H9 (cell line): ENCODE results near the gene TOR1AIP1. TPM values are rescaled to one million over a fixed set of nuclear protein-coding genes. Genes with fewer than 3 reads are reported as not detected.
"Not testable (repeated sequence)": the region's sequence is repeated elsewhere in the genome, so short reads cannot be mapped to it uniquely, and the experiment has no call there.

Source experiments
- DNase-seq: peaks from one replicate; pipeline ENCODE4 v3.0.0-alpha.2; 2017
- H2AFZ ChIP-seq: one replicate; pipeline ENCODE4 v1.6.1; 2013; ENCODE audit warnings: mild to moderate bottlenecking, low read length, control low read depth, moderate library complexity
- H2AK5ac ChIP-seq: 2 replicates; pipeline ENCODE4 v1.6.1; 2013; ENCODE audit warnings: low read length, control low read depth, mixed read lengths; ENCODE audit not compliant: insufficient read length
- H2BK120ac ChIP-seq: one replicate; pipeline ENCODE4 v1.6.1; 2013; ENCODE audit warnings: low read depth, mild to moderate bottlenecking, low read length, control low read depth, inconsistent platforms; ENCODE audit not compliant: poor library complexity, severe bottlenecking
- H2BK12ac ChIP-seq: 2 replicates; pipeline ENCODE4 v1.6.1; 2013; ENCODE audit warnings: low read length, control low read depth, mixed read lengths, low read depth; ENCODE audit not compliant: insufficient read length
- H2BK15ac ChIP-seq: 2 replicates; pipeline ENCODE4 v1.6.1; 2013; ENCODE audit warnings: low read depth, low read length, control low read depth
- H2BK20ac ChIP-seq: one replicate; pipeline ENCODE4 v1.6.1; 2013; ENCODE audit warnings: low read depth, mild to moderate bottlenecking, low read length, control low read depth, inconsistent platforms; ENCODE audit not compliant: poor library complexity, severe bottlenecking
- H2BK5ac ChIP-seq: 2 replicates; pipeline ENCODE4 v1.6.1; 2013; ENCODE audit warnings: low read length, control low read depth, mixed read lengths; ENCODE audit not compliant: insufficient read length
- H3K14ac ChIP-seq: 2 replicates; pipeline ENCODE4 v1.6.1; 2013; ENCODE audit warnings: low read length, control low read depth; ENCODE audit not compliant: insufficient read depth
- H3K18ac ChIP-seq: 2 replicates; pipeline ENCODE4 v1.6.1; 2013; ENCODE audit warnings: low read depth, mild to moderate bottlenecking, mixed read lengths, low read length, control low read depth; ENCODE audit not compliant: insufficient read length
- H3K23ac ChIP-seq: 2 replicates; pipeline ENCODE4 v1.6.1; 2013; ENCODE audit warnings: low read length, control low read depth, mixed read lengths, low read depth; ENCODE audit not compliant: insufficient read length
- H3K23me2 ChIP-seq: 2 replicates; pipeline ENCODE4 v1.6.1; 2013; ENCODE audit warnings: low read depth, mild to moderate bottlenecking, mixed read lengths, low read length, control low read depth; ENCODE audit not compliant: insufficient read length, poor library complexity, severe bottlenecking
- H3K27ac ChIP-seq: 2 replicates; pipeline ENCODE4 v1.5.1; 2013; ENCODE audit warnings: low read length, control low read depth, mixed read lengths, low read depth; ENCODE audit not compliant: insufficient read length
- H3K27me3 ChIP-seq: 2 replicates; pipeline ENCODE4 v1.6.1; 2013; ENCODE audit warnings: low read length, control low read depth, inconsistent platforms; ENCODE audit not compliant: insufficient read depth
- H3K4ac ChIP-seq: 2 replicates; pipeline ENCODE4 v1.6.1; 2013; ENCODE audit warnings: low read depth, mild to moderate bottlenecking, control low read depth, inconsistent platforms, low read length, moderate library complexity
- H3K4me1 ChIP-seq: 2 replicates; pipeline ENCODE4 v1.6.1; 2013; ENCODE audit warnings: low read length, control low read depth, inconsistent platforms; ENCODE audit not compliant: insufficient read depth
- H3K4me2 ChIP-seq: 2 replicates; pipeline ENCODE4 v1.6.1; 2013; ENCODE audit warnings: low read length, control low read depth, mixed read lengths; ENCODE audit not compliant: insufficient read length, insufficient read depth
- H3K56ac ChIP-seq: 2 replicates; pipeline ENCODE4 v1.6.1; 2013; ENCODE audit warnings: low read depth, mild to moderate bottlenecking, mixed read lengths, low read length, control low read depth; ENCODE audit not compliant: insufficient read length
- H3K79me1 ChIP-seq: 2 replicates; pipeline ENCODE4 v1.6.1; 2013; ENCODE audit warnings: low read depth, mild to moderate bottlenecking, moderate library complexity, low read length, control low read depth, inconsistent platforms; ENCODE audit not compliant: insufficient read depth, poor library complexity, severe bottlenecking
- H3K79me2 ChIP-seq: 2 replicates; pipeline ENCODE4 v1.6.1; 2013; ENCODE audit warnings: low read length, control low read depth, inconsistent platforms; ENCODE audit not compliant: insufficient read depth
- H3K9ac ChIP-seq: 2 replicates; pipeline ENCODE4 v1.6.1; 2013; ENCODE audit warnings: low read length, control low read depth, mixed read lengths; ENCODE audit not compliant: insufficient read length; ENCODE audit errors: extremely low read depth
- H3K9me3 ChIP-seq: one replicate; pipeline ENCODE4 v1.6.1; 2013; ENCODE audit warnings: low read depth, low read length, inconsistent platforms; ENCODE audit not compliant: control insufficient read depth
- H3T11ph ChIP-seq: one replicate; pipeline ENCODE4 v1.6.1; 2013; ENCODE audit warnings: mild to moderate bottlenecking, low read length, control low read depth, inconsistent platforms
- H4K20me1 ChIP-seq: one replicate; pipeline ENCODE4 v1.6.1; 2013; ENCODE audit not compliant: control insufficient read depth, insufficient read length, insufficient read depth
- H4K5ac ChIP-seq: 2 replicates; pipeline ENCODE4 v1.6.1; 2013; ENCODE audit warnings: low read depth, mild to moderate bottlenecking, mixed read lengths, low read length, control low read depth; ENCODE audit not compliant: insufficient read length
- H4K8ac ChIP-seq: replicated peaks from 2 replicates; pipeline ENCODE4 v1.6.1; 2013; ENCODE audit warnings: low read length, control low read depth, mixed read lengths, low read depth; ENCODE audit not compliant: insufficient read length
- H4K91ac ChIP-seq: 2 replicates; pipeline ENCODE4 v1.6.1; 2013; ENCODE audit warnings: low read depth, mild to moderate bottlenecking, moderate library complexity, mixed read lengths, low read length, control low read depth; ENCODE audit not compliant: insufficient read length
- H3K27ac Mint-ChIP-seq, 3 experiments: 2 replicates in 2 of 3; 3 replicates in 1 of 3; pipeline ENCODE4 v1.8.0; 2020 to 2021; ENCODE audit warnings: mixed read lengths in 3 of 3, mild to moderate bottlenecking in 1 of 3, moderate library complexity in 1 of 3
- H3K27me3 Mint-ChIP-seq: 2 replicates; pipeline ENCODE4 v1.8.0; 2021; ENCODE audit warnings: low read depth, mild to moderate bottlenecking, moderate library complexity, mixed read lengths
- H3K36me3 Mint-ChIP-seq, 3 experiments: 2 replicates in 2 of 3; 3 replicates in 1 of 3; pipeline ENCODE4 v1.8.0; 2020 to 2021; ENCODE audit warnings: low read depth in 3 of 3, mixed read lengths in 3 of 3; ENCODE audit not compliant: insufficient read depth in 1 of 3
- H3K4me1 Mint-ChIP-seq, 2 experiments: 2 replicates each; pipeline ENCODE4 v1.8.0; 2020; ENCODE audit warnings: mixed read lengths in 2 of 2
- H3K4me3 Mint-ChIP-seq, 2 experiments: 2 replicates in 1 of 2; 3 replicates in 1 of 2; pipeline ENCODE4 v1.8.0; 2020 to 2021; ENCODE audit warnings: mild to moderate bottlenecking in 2 of 2, mixed read lengths in 2 of 2, moderate library complexity in 1 of 2
- H3K9me3 Mint-ChIP-seq, 2 experiments: 2 replicates in 1 of 2; 3 replicates in 1 of 2; pipeline ENCODE4 v1.8.0; 2020; ENCODE audit warnings: mild to moderate bottlenecking in 2 of 2, mixed read lengths in 2 of 2, moderate library complexity in 1 of 2
- CTCF ChIP-seq: fragments of 200-600 bp; sonication (generic); conservative IDR thresholded peaks from 3 replicates; pipeline ENCODE4 v1.8.0; 2021; ENCODE audit warnings: antibody characterized with exemption, mild to moderate bottlenecking
- WGBS: extraction: QIAGEN DNeasy Blood & Tissue Kit; methylation state at CpG from one replicate; pipeline ENCODE4 v1.1.7; 2013; ENCODE audit warnings: missing lambda C conversion rate, low lambda C conversion rate, mixed read lengths; ENCODE audit not compliant: insufficient read length; ENCODE audit errors: extremely low coverage; 5-methylcytosine and 5-hydroxymethylcytosine counted together
- total RNA-seq: library from RNA; stranded (reverse); gene quantifications from 2 replicates; pipeline ENCODE4 v1.2.1, GENCODE V29; 2021

Gene TOR1AIP1
- total RNA-seq, 1 experiment from 2014 or later, result 25.5 TPM

GRCh38 chr1:179853102-179853501 is 29.0 kb upstream of the TOR1AIP1 start:
- Histone ChIP-seq H3T11ph (no peak overlapping the region), H3K4ac (no peak overlapping the region), H2AK5ac (no peak overlapping the region), H3K4me2 (no peak overlapping the region), H2BK12ac (no peak overlapping the region), H2BK120ac (no peak overlapping the region), H2BK5ac (no peak overlapping the region), H3K27ac (no peak overlapping the region), H4K5ac (no peak overlapping the region), H3K56ac (no peak overlapping the region), H4K91ac (no peak overlapping the region), H4K8ac (no peak overlapping the region), H3K9me3 (no peaks in the 10 kb centered on the region), H3K23me2 (no peaks in the 10 kb centered on the region), H2AFZ (no peak overlapping the region), H3K9ac (no peak overlapping the region), H3K14ac (no peak overlapping the region), H3K79me1 (no peaks in the 10 kb centered on the region), H3K4me1 (no peaks in the 10 kb centered on the region), H2BK20ac (no peak overlapping the region), H3K23ac (no peak overlapping the region), H4K20me1 (no peaks in the 10 kb centered on the region), H3K18ac (no peak overlapping the region), H3K79me2 (no peaks in the 10 kb centered on the region), H3K27me3 (no peaks in the 10 kb centered on the region), H2BK15ac (no peak overlapping the region)
- no CpG with 5 or more reads among the region's 1 CpG for WGBS
- H3K4me3 Mint-ChIP-seq, result no peak overlapping the region
- no peak for DNase-seq
- H3K9me3 Mint-ChIP-seq, result no peaks in the 10 kb centered on the region
- no peaks in the 10 kb centered on the region for H3K4me1 Mint-ChIP-seq
- H3K27me3 Mint-ChIP-seq, result no peaks in the 10 kb centered on the region
- no peak for TF ChIP-seq CTCF
- no peak overlapping the region for H3K27ac Mint-ChIP-seq
- peaks cover 15 to 34% (median 29%) of the 10 kb centered on the region in 3 experiments; a peak in 5 of 7 replicates for H3K36me3 Mint-ChIP-seq

DNA sequence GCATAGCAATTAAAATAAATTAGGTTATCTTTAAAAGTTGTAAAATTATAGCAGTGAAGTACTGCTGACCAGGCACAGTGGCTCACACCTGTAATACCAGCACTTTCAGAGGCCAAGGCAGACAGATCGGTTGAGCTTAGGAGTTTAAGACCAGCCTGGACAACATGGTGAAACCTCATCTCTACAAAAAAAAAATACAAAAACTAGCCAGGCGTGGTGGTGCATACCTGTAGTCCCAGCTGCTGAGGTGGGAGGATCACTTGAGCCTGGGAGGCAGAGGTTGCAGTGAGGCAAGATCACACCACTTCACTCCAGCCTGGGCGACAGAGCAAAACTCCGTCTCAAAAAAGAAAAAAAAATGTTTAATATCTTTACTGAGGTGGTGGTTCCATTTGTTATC is 26.3 kb upstream of the TOR1AIP1 start:
- H3K4ac ChIP-seq, H3K79me2 ChIP-seq, H2BK120ac ChIP-seq, H3K14ac ChIP-seq, H2AK5ac ChIP-seq, H4K8ac ChIP-seq, H2AFZ ChIP-seq, H2BK15ac ChIP-seq, H3K4me2 ChIP-seq, H4K91ac ChIP-seq, DNase-seq, H4K20me1 ChIP-seq, H3K4me1 Mint-ChIP-seq, H2BK20ac ChIP-seq, H2BK5ac ChIP-seq, H3K18ac ChIP-seq, H3K27ac Mint-ChIP-seq, H3K4me1 ChIP-seq, H3K79me1 ChIP-seq, H3T11ph ChIP-seq, H3K27me3 ChIP-seq, H3K9ac ChIP-seq, H3K4me3 Mint-ChIP-seq, H3K56ac ChIP-seq, H3K23ac ChIP-seq, H3K27me3 Mint-ChIP-seq, H3K9me3 Mint-ChIP-seq, H3K9me3 ChIP-seq, H4K5ac ChIP-seq, H2BK12ac ChIP-seq, H3K27ac ChIP-seq, H3K36me3 Mint-ChIP-seq, H3K23me2 ChIP-seq: not testable (repeated sequence)
- no CpG with 5 or more reads among the region's 4 CpGs for WGBS
